Stimulated activated CD8-positive, alpha-beta memory T cell treated with anti-CD3 and anti-CD28 coated beads, Interleukin-7, amount 100 ng/mL, for 48 hours (primary cell): ENCODE measurements around the gene SPATA3.
"Not testable (repeated sequence)": the region's sequence is repeated elsewhere in the genome, so short reads cannot be mapped to it uniquely, and the experiment has no call there.

Experiments used
- DNase-seq, 2 donors: peaks; one replicate each; pipeline ENCODE4 v3.0.0-alpha.2; 2020; ENCODE audit warnings: low read depth in 1 of 2; ENCODE audit errors: extremely low read depth in 1 of 2

Gene SPATA3

GRCh38 chr2:230968314-230968713, 27.6 kb upstream of the SPATA3 start:
- not testable (repeated sequence) for DNase-seq

GRCh38 chr2:230968921-230969658, 26.8 kb upstream of the SPATA3 start:
- DNase-seq: no peak

GRCh38 chr2:230969659-230970015, 26.3 kb upstream of the SPATA3 start:
- DNase-seq: no peak

GRCh38 chr2:230972046-230972445, 23.9 kb upstream of the SPATA3 start:
- no peak for DNase-seq

- peak; percentile 73 to 79 for DNase-seq
Measured at GRCh38 chr2:230974096-230974913, 21.6 kb upstream of the SPATA3 start.

- DNase-seq: no peak
Measured at GRCh38 chr2:230975927-230976326, 20.0 kb upstream of the SPATA3 start.

- DNase-seq: no peak
Measured at GRCh38 chr2:230976671-230977171, 19.2 kb upstream of the SPATA3 start.

- DNase-seq: no peak
Measured at GRCh38 chr2:230980468-230980867, 15.5 kb upstream of the SPATA3 start.

GRCh38 chr2:230981704-230982103, 14.2 kb upstream of the SPATA3 start:
- DNase-seq: no peak

- DNase-seq: no peak
Measured at GRCh38 chr2:230982126-230982525, 13.8 kb upstream of the SPATA3 start.

- no peak for DNase-seq
Measured at GRCh38 chr2:230982528-230982927, 13.4 kb upstream of the SPATA3 start.

- DNase-seq: no peak
Measured at GRCh38 chr2:230983566-230983965, 12.4 kb upstream of the SPATA3 start.

- peak; percentile 61 to 69 for DNase-seq
Measured at GRCh38 chr2:230984393-230985220, 11.3 kb upstream of the SPATA3 start.

GRCh38 chr2:230985519-230986231, 10.2 kb upstream of the SPATA3 start:
- DNase-seq: no peak

- DNase-seq: no peak
Measured at GRCh38 chr2:230986520-230987136, 9.3 kb upstream of the SPATA3 start.

GRCh38 chr2:230987137-230988020, 8.5 kb upstream of the SPATA3 start:
- DNase-seq: peak; percentile 49 to 56

GRCh38 chr2:230989731-230990130, 6.2 kb upstream of the SPATA3 start:
- DNase-seq: no peak

GRCh38 chr2:230990131-230990898, 5.6 kb upstream of the SPATA3 start:
- no peak for DNase-seq

- DNase-seq: no peak
Measured at GRCh38 chr2:230990899-230991150, 5.1 kb upstream of the SPATA3 start.
